HG03520 (cell line): ENCODE results near the gene CBX4.

Source experiments
- ATAC-seq: cut with Tn5 transposase; IDR thresholded peaks from one replicate; pipeline ENCODE4 v1.9.1; 2021; ENCODE audit warnings: mild to moderate bottlenecking, moderate library complexity; ENCODE audit not compliant: unreplicated experiment

The CBX4 gene

DNA sequence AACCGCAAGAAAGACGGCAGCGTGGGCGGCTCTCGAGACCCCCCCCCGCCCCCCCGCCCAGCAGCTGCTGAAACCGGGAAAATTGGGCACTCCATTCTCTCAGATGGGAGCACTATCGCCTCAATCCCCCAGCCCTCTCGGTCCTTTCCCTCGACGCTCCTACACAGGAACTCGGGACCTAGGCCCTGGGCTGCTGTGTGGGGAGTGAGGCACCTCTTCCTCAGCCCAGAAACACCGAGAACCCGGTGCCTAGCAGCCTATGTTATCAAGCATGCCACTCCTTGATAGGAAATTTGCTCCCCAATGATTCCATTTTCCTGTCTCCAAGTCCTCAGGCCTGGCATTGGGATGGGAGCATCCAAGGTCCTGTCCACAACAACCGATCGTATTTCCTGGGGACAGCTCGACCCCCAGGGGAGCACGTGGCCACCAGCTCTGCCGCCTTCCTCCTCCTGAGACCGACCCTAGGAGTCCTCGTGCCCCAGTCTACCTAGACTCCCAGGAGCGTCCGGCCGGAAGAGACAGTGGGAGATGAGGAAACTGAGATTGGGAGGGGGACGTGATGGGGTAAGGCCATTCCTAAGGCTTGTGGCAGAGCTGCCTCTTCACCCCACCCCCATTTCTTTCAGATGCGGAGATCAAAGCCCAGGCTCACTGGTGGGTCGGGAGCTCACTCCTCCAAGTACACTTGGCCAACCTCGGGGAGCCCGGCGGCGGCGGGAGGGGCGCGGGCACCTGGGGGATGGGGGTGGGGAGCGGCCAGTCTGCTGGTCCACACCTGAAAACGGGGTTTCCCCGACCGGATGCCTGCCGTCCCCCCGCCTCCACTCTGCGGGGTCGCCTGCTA lies 24.9 kb downstream of the CBX4 start:
- no peak for ATAC-seq

DNA sequence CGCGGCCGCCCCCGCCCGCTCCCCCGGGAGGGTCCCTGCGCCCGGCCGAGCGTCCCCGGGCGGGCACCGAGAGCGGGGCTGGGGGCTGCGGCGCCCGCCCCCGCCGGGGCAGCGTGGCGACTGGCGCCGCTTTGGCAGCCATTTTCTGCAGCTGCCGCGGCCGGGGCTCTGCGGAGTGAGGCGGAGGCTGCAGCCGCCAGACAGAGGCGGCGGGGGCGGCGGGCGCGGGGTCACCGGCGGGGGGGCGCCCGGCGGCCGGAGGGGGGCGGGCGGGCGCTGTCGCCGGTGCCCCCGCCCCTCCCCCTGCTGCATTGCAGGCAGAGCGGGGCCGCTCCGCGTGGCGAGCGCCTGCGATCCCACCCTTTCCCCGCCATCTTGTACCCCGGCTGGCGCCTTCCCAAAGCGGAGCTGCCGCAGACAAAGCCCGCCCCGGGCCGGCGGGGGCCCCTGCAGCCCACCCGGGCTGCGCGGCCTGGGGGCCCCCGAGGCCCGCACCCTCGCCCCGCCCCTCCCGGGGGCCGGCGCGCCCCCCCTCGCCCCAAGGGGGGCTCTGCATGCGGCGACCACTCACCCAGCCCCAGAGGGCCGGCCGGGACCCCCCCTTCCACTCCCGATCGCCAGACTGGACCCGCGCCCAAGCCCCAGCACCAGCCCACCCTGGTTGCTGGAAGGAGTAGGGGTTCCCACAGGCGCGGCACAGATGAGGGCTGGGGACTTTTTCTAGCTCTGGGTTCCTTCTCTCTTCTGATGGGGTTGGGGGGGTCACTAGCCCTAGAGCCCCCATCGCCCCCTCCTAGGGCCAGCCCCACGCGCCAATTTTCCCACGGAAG lies 25.7 kb downstream of the CBX4 start:
- no peak for ATAC-seq

GRCh38 chr17:79812353-79813258 lies 26.6 kb downstream of the CBX4 start:
- ATAC-seq = no peak

DNA sequence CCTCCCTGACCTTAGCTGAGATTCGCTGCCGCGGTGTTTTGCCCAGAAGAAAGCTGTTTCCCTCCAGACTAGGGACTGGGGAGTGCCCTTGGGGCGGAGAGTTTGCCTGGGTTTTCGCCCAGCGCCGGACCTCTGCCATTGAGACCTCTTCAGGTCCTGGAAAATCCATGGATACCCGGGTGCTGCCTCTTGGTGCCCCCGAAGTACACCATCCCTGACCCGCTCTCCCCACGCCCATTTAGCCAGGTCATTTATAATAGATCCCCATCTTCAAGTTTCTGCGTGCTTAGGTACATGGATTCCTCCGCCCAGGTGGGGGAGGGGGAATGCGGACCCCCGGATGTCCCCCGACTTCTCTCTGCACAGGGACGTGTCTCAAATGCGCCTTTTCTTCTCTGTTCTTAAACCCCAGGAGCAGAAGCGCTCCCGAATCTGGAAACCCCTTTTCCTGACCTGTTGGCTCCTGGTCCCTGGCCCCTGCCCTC lies 27.3 kb downstream of the CBX4 start:
- ATAC-seq = no peak

GRCh38 chr17:79811011-79811867 lies 28.0 kb downstream of the CBX4 start:
- ATAC-seq = no peak

DNA sequence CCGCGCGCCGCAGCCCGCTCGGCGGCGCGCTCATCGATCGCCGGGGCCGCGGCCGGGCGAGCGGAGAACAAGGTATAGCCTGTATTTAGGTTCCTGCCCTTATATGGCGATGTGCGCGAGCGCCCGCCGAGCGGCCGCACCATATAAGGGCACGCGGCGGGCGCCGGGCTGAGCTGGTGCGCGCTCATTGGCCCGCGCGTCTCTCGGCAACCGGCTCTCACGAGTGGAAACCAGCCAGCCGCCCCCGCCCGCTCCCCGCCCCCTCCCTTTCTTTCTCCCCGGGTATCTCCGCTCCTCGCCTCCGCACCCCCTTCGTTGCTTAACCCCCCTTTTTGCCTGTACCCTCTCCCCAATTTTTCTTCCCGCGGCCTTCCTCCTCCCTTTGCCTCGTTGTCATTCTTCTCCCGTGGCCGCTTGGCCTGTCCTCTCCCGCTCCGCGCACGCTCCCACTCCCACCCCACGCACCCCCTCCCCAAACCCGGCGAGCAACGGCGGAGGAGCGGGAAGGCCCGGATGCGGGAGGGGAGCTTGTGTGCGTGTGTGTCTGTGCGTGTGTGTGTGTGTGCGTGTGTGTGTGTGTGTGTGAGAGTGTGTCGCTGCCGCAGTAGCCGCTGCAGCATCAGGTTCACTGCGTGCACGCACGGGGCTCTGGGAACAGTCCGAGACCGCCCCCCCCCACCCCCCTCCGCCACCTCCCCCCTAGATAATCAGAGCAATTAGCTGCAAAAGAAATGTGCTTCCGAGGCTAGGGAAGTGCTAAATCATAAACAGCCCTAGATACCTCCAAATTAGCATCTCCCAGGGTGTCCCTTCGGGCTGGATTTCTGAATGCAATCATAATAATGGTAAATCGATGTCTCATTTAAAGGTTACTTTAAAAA lies 28.9 kb downstream of the CBX4 start:
- ATAC-seq = peak; percentile 74

- ATAC-seq = no peak
Observed at GRCh38 chr17:79809530-79810129, 29.6 kb downstream of the CBX4 start.

DNA sequence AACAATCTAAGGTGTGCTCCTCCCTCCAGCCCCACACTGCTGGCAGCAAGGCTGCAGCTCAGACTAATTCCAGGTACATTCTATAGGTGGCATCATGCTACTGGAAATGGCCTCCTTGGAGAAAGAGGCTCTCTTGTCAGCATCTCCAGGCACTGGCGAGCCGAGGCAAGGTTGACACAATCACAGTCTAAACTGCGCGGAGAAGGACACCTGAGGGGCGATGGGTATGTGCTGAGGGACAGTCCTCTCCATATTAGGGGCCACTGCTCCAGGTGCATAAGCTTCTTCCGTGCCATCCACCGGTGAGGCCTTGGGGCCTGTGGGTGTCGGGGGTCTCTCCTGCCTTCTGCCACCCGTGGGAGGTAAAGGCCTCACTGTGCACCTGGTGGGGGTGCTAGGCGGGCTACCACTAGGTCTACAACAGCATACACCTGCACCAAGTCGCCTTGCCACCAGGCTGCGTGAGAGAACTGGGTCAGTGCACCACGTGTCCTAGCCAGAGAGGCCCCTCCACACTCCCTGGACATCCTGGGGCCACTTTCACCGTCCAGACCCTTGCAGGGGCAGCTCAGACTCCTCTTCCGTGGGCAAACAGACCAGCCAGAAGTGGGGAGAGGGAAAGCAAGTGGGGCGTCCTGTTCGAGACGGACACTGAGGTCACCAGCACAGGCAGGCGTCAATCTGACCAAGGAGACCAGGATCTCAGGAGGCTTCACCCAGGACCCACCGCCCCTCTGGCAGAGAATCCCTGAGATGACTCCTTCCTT lies 30.3 kb downstream of the CBX4 start:
- ATAC-seq = no peak

GRCh38 chr17:79806863-79807720 lies 32.1 kb downstream of the CBX4 start:
- ATAC-seq = no peak

DNA sequence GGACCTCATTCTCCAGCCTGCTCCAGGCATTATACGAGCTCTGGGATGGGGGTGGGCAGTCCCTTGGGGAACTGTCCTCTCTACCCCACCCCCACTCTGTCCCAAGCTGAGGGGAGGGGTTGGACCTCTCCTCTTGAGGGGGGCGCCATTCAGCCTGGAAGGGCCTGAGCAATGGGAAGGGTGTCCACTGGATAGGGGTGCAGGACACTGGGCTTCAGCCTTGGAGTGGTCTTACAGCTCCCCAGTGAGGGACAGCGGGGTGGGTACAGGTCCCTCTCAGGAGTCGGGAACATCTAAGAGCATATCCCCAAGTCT lies 32.8 kb downstream of the CBX4 start:
- ATAC-seq = no peak

DNA sequence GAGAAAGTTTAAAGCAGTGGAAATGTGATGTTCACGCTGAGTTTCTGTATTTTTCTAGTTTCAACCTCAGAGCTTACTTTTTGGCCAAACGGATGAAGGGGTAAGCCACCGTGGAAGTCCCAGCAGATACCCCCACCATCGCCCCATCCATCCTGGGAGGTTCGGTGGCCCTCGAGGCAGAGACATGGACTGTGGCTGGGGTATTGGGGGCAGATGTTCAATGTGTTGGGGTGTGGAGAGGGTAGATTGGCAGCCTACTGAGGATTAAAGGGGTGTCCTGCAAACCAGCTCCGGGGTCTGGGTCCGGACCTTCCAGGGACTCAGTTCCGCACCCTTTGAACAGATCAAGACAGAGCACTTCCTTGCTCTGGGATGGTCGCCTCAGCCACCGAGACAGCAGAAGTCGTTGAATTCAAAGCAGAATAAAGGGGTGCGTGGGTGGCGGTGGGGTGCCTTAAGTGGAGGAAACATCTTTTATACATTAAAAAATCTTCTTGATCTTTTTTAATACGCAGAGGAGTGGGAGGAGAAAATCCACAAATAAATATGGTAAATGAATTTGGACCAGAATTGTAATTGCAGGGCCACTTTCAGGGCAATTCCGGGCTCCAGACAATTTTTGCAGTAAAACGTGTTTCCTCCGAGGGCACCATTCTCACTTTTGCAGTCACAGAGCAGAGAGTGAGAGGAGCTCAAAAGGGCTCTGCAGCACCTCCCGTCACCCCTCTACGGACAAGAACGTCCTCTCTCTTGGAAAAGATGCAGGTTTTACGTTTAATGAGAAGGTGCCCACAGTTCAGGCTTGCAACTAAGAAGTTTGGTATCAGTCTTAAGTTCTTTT lies 34.2 kb downstream of the CBX4 start:
- ATAC-seq = no peak

DNA sequence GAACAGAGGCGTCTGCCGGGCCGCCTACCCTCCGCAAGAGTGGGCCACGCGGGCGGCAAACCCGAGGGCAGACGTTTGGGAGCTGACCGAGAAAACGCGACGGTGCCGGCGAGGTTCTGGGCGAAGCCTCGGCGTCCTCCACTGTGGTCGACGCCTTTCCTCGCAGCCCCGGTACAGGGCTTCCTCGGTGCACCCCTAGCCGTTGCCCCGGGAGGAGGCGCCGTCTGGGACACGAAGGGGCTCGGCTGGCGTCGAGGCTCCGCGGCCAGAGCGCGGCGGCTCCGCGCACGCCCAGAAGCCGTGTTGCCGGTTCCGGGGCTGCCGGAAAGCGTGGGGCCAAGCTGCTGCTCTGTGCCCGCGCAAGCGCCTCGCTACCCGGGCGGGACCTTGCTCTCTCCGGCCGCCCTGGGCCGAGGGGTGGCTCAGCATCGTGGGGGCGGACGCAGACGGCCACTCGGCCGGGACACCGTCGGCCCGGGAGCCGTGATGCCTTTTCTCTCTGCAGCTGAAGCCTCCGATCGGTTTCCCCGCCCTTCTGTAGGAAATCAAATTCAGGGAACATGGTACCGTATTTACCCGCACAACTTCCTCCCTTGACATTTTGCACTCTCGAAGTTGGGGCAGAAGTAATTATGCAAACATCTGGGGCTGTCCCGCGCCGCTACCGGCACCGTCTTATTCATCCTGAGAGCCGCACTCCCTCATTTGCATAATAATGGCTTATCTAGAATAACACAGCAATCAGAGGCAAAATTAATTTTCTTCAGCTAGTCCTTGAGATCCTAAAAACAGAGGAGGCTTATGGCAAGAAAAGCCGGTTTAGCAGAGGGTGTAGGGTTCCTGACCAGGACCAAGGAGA lies 35.0 kb downstream of the CBX4 start:
- peak; percentile 54 for ATAC-seq

- ATAC-seq = no peak
Observed at GRCh38 chr17:79803421-79803996, 35.7 kb downstream of the CBX4 start.

- no peak for ATAC-seq
Observed at GRCh38 chr17:79802736-79803420, 36.4 kb downstream of the CBX4 start.
